BE2C (cell line): ENCODE measurements around the gene PHB1.

Source experiments
- DNase-seq: peaks from one replicate; pipeline ENCODE4 v3.0.0-alpha.2; 2020
- H3K27me3 ChIP-seq: fragments of 250-450 bp; sonication (Bioruptor Pico); 2 replicates; pipeline ENCODE4 v1.5.1; 2020; ENCODE audit warnings: mild to moderate bottlenecking
- H3K36me3 ChIP-seq: fragments of 250-450 bp; sonication (Bioruptor Pico); 2 replicates; pipeline ENCODE4 v1.5.1; 2020; ENCODE audit warnings: mild to moderate bottlenecking
- H3K4me1 ChIP-seq: fragments of 250-450 bp; sonication (Bioruptor Pico); 2 replicates; pipeline ENCODE4 v1.5.1; 2020
- H3K4me3 ChIP-seq: 2 replicates; pipeline ENCODE4 v1.5.1; 2011; ENCODE audit warnings: low read depth, low read length
- H3K9me3 ChIP-seq: fragments of 250-450 bp; sonication (Bioruptor Pico); 2 replicates; pipeline ENCODE4 v1.5.1; 2020
- CTCF ChIP-seq: IDR thresholded peaks from 2 replicates; pipeline ENCODE4 v1.5.1; 2012; ENCODE audit warnings: mild to moderate bottlenecking, low read depth, low read length

The PHB1 gene

DNA sequence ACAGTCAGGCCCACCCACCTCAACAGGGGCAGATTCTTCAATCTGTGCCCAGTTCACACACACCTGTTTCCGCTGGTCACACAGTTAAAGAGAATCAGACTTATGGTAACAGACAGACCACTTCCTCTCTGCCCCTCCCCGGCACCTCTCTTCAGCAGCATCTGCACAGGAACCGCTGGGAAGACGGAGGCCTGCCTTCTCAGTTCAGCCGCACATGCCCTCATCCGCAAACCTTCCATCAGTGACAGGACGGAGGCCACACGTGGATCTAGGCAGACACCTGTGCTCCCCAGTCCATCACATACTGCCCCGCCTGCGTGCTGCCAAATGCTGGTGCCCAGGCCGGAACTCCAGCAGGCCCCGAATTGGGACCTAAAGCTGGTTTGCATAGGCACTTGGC, 10.3 kb downstream of the PHB1 start:
- H3K4me1 ChIP-seq = no peaks in the 10 kb centered on the region
- no peak for DNase-seq
- H3K9me3 ChIP-seq = no peaks in the 10 kb centered on the region
- H3K27me3 ChIP-seq = no peaks in the 10 kb centered on the region
- H3K36me3 ChIP-seq = peaks cover 57% of the 10 kb centered on the region
- no peak for TF ChIP-seq CTCF
- no peak overlapping the region for H3K4me3 ChIP-seq

- H3K36me3 ChIP-seq = peaks cover 51% of the 10 kb centered on the region
- no peak overlapping the region for H3K4me3 ChIP-seq
- TF ChIP-seq CTCF = no peak
- DNase-seq = no peak
- no peaks in the 10 kb centered on the region for H3K27me3 ChIP-seq
- H3K9me3 ChIP-seq = no peaks in the 10 kb centered on the region
- no peaks in the 10 kb centered on the region for H3K4me1 ChIP-seq
Measured at GRCh38 chr17:49403514-49404289, 11.0 kb downstream of the PHB1 start.

DNA sequence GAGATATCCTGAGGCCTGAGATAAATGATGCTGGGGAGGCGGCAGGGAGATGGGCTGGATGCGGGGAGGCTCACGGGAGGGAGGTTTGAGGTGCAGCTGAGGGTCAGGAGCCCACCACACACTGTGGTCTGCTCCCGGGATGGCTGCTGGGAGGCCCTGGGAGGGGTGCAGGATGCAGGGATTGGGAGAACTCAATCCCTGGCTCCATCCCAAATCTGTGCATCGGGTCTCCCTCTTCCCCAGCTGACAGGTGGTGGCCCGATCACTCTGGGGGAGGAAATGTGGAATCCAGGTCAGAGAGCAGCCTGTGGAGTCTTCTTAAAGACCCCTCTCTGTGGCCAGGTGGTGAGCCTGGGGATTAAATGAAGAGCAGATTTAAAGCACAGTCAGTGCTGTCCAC, 12.0 kb downstream of the PHB1 start:
- H3K9me3 ChIP-seq = no peaks in the 10 kb centered on the region
- no peak for TF ChIP-seq CTCF
- H3K27me3 ChIP-seq = no peaks in the 10 kb centered on the region
- no peak overlapping the region for H3K4me3 ChIP-seq
- peaks cover 41% of the 10 kb centered on the region for H3K36me3 ChIP-seq
- H3K4me1 ChIP-seq = no peaks in the 10 kb centered on the region
- no peak for DNase-seq

DNA sequence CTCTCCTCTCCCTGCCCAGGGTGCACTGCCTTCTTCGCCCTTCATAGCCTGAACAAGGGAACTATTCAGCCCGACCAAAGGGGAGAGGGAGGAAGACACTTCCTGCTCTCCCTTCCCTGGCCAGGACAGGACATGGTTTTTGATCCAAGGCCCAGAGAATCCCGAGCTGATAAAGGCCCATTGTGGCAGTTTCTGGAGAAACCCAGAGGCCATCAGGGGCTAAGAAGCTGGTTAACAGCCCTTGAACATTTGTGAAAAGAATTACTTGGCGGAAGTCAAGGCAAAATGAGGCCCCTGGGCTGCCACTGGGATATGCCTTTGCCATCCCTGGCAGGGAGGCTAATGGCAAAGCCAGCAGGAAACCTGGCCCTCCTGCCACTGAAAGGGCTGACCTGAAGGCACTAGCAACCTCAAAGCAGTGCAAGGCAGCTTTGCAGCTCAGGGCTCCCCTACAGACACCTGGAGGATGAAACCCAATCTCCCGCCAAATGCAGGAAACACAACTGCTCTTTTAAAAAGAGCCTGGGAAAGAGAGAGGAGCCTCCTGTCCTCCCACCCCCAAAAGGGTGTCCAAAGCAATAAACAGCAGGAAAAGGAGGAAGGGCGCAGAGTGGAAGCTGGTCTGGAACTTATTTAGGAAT, 12.6 kb downstream of the PHB1 start:
- no peak for TF ChIP-seq CTCF
- H3K36me3 ChIP-seq = peaks cover 35% of the 10 kb centered on the region
- no peak overlapping the region for H3K4me3 ChIP-seq
- no peaks in the 10 kb centered on the region for H3K4me1 ChIP-seq
- no peaks in the 10 kb centered on the region for H3K27me3 ChIP-seq
- DNase-seq = no peak
- no peaks in the 10 kb centered on the region for H3K9me3 ChIP-seq

- no peak for DNase-seq
- Histone ChIP-seq H3K9me3 (no peaks in the 10 kb centered on the region), H3K4me1 (no peaks in the 10 kb centered on the region), H3K4me3 (no peak overlapping the region), H3K36me3 (peaks cover 14% of the 10 kb centered on the region), H3K27me3 (no peaks in the 10 kb centered on the region)
- no peak for TF ChIP-seq CTCF
Measured at GRCh38 chr17:49399995-49400394, 14.7 kb downstream of the PHB1 start.

DNA sequence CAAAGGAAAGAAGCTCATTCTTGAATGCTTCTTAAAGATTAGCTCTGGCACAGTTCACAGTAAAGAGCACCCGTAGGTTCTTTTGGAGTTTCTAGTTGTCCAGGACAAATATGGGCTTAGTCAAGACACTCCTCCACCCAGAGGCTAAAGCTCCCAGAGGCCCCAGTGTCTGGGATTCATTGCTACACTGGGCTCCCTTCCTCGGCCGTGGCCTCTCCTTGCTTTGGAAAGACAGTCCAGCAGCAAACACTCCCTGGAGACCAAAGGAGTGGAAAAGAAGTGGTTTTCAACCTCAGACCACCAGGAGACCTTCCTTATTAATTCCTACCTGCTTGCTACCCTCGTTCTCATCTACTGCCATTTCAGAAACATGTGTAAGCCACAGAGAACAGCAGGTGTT, 17.1 kb downstream of the PHB1 start:
- no peak for DNase-seq
- no peak for TF ChIP-seq CTCF
- Histone ChIP-seq H3K36me3 (no peaks in the 10 kb centered on the region), H3K27me3 (no peaks in the 10 kb centered on the region), H3K4me1 (no peaks in the 10 kb centered on the region), H3K9me3 (no peaks in the 10 kb centered on the region), H3K4me3 (no peak overlapping the region)
